Ovary (tissue), 3 donors: ENCODE measurements around the gene SEC11A.

Source experiments
- EP300 ChIP-seq: sonication (generic); formaldehyde crosslinking; IDR thresholded peaks from one replicate; pipeline ENCODE4 v1.6.1; 2017; ENCODE audit warnings: antibody characterized with exemption
- TF ChIP-seq, protein P1 (sequence below), 3 donors: fragments of 450-650 bp in 2 of 3; fragments of 200-600 bp in 1 of 3; IDR thresholded peaks; one replicate each; pipeline versions ENCODE4 v1.5.1 to v1.8.0; 2016 to 2022; ENCODE audit warnings: antibody characterized with exemption in 3 of 3, mild to moderate bottlenecking in 1 of 3
- donor health status: DM: no; HTN: no; CAD: no.

GRCh38 chr15:84690342-84690741 lies 25.6 kb downstream of the SEC11A start:
- TF ChIP-seq EP300 = no peak
- TF ChIP-seq, protein P1, sequence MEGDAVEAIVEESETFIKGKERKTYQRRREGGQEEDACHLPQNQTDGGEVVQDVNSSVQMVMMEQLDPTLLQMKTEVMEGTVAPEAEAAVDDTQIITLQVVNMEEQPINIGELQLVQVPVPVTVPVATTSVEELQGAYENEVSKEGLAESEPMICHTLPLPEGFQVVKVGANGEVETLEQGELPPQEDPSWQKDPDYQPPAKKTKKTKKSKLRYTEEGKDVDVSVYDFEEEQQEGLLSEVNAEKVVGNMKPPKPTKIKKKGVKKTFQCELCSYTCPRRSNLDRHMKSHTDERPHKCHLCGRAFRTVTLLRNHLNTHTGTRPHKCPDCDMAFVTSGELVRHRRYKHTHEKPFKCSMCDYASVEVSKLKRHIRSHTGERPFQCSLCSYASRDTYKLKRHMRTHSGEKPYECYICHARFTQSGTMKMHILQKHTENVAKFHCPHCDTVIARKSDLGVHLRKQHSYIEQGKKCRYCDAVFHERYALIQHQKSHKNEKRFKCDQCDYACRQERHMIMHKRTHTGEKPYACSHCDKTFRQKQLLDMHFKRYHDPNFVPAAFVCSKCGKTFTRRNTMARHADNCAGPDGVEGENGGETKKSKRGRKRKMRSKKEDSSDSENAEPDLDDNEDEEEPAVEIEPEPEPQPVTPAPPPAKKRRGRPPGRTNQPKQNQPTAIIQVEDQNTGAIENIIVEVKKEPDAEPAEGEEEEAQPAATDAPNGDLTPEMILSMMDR (IDR thresholded peaks at IDR 0.05) = no peak
